Choroid plexus epithelial cell (primary cell): ENCODE data around the gene LHFPL5.

Experiments
- DNase-seq: peaks from one replicate; pipeline ENCODE4 v3.0.0-alpha.2; 2010; ENCODE audit warnings: low read depth
- H3K4me3 ChIP-seq: 2 replicates; pipeline ENCODE4 v1.5.1; 2011; ENCODE audit warnings: low read depth, mild to moderate bottlenecking, control low read depth, low read length, moderate library complexity
- CTCF ChIP-seq: conservative IDR thresholded peaks from 2 replicates; pipeline ENCODE4 v1.5.1; 2011; ENCODE audit warnings: low read depth, mild to moderate bottlenecking, control low read depth, inconsistent platforms, low read length, moderate library complexity

The LHFPL5 gene

GRCh38 chr6:35798706-35799105 is 6.4 kb upstream of the LHFPL5 start:
- DNase-seq = no peak
- no peak for TF ChIP-seq CTCF
- no peak overlapping the region for H3K4me3 ChIP-seq

- H3K4me3 ChIP-seq = no peak overlapping the region
- TF ChIP-seq CTCF = no peak
- no peak for DNase-seq
Observed at GRCh38 chr6:35801148-35801547, 4.0 kb upstream of the LHFPL5 start.

GRCh38 chr6:35808688-35809087 is 3.5 kb downstream of the LHFPL5 start:
- no peak overlapping the region for H3K4me3 ChIP-seq
- TF ChIP-seq CTCF = no peak
- DNase-seq = no peak

GRCh38 chr6:35809809-35810208 is 4.7 kb downstream of the LHFPL5 start:
- DNase-seq = no peak
- TF ChIP-seq CTCF = no peak
- H3K4me3 ChIP-seq = no peak overlapping the region

GRCh38 chr6:35810971-35811698 is 6.0 kb downstream of the LHFPL5 start:
- no peak for TF ChIP-seq CTCF
- DNase-seq = peak; percentile 80
- H3K4me3 ChIP-seq = no peak overlapping the region

- no peak for TF ChIP-seq CTCF
- DNase-seq = no peak
- no peak overlapping the region for H3K4me3 ChIP-seq
Observed at GRCh38 chr6:35811699-35811995, 6.5 kb downstream of the LHFPL5 start.

GRCh38 chr6:35817515-35817914 is 12.4 kb downstream of the LHFPL5 start:
- DNase-seq = no peak
- no peak overlapping the region for H3K4me3 ChIP-seq
- no peak for TF ChIP-seq CTCF
